Measurements from ENCODE around the gene REG1A. TPM values are rescaled to one million over a fixed set of nuclear protein-coding genes. Genes with fewer than 3 reads are reported as not detected.

REG1A gene
- total and polyA plus RNA-seq, 2 experiments from 2014 or later: 0.53 TPM; not detected in 1

- no peak overlapping the region for H3K4me3 ChIP-seq
- DNase-seq (ENCODE audit: low spot score): no peak
- H3K4me2 ChIP-seq: no peak overlapping the region
- no peaks in the 10 kb centered on the region for H3K4me1 ChIP-seq (ENCODE audit: insufficient read depth)
- no peaks in the 10 kb centered on the region for H3K27me3 ChIP-seq
- 21% methylated on average over 2 of the region's 2 CpGs for WGBS (ENCODE audit: low lambda C conversion rate, missing lambda C conversion rate)
- no peaks in the 10 kb centered on the region for H3K9me3 ChIP-seq (ENCODE audit: low read depth)
- TF ChIP-seq EZH2phosphoT487 (IDR thresholded peaks at IDR 0.05; ENCODE audit: low read depth, severe bottlenecking, unreplicated experiment) (no peak), CTCF (IDR thresholded peaks at IDR 0.05; ENCODE audit: poor library complexity) (no peak), EZH2 (IDR thresholded peaks at IDR 0.05; ENCODE audit: borderline replicate concordance) (no peak)
- no peaks in the 10 kb centered on the region for H3K79me2 ChIP-seq
- H3K9me2 ChIP-seq (replicated peaks; ENCODE audit: insufficient read depth): no peaks in the 10 kb centered on the region
- H4K20me1 ChIP-seq (ENCODE audit: insufficient read depth, poor library complexity, severe bottlenecking): no peaks in the 10 kb centered on the region
- H3K27ac ChIP-seq: no peak overlapping the region
- no peak overlapping the region for H2AFZ ChIP-seq
- H3K36me3 ChIP-seq (replicated peaks; ENCODE audit: insufficient read depth, low read depth): no peaks in the 10 kb centered on the region
Measured at GRCh38 chr2:79162132-79162531, 41.8 kb downstream of the REG1A start.

GRCh38 chr2:79162801-79163200 lies 42.5 kb downstream of the REG1A start:
- no peaks in the 10 kb centered on the region for H3K9me3 ChIP-seq (ENCODE audit: low read depth)
- no peaks in the 10 kb centered on the region for H4K20me1 ChIP-seq (ENCODE audit: insufficient read depth, poor library complexity, severe bottlenecking)
- H2AFZ ChIP-seq: no peak overlapping the region
- H3K4me2 ChIP-seq: no peak overlapping the region
- no peak overlapping the region for H3K4me3 ChIP-seq
- no peak for DNase-seq (ENCODE audit: low spot score)
- no peaks in the 10 kb centered on the region for H3K27me3 ChIP-seq
- no peaks in the 10 kb centered on the region for H3K79me2 ChIP-seq
- no peak overlapping the region for H3K27ac ChIP-seq
- no peak for TF ChIP-seq EZH2 (IDR thresholded peaks at IDR 0.05; ENCODE audit: borderline replicate concordance)
- no peak for TF ChIP-seq EZH2phosphoT487 (IDR thresholded peaks at IDR 0.05; ENCODE audit: low read depth, severe bottlenecking, unreplicated experiment)
- TF ChIP-seq CTCF (IDR thresholded peaks at IDR 0.05; ENCODE audit: poor library complexity): no peak
- no peaks in the 10 kb centered on the region for H3K4me1 ChIP-seq (ENCODE audit: insufficient read depth)
- no peaks in the 10 kb centered on the region for H3K36me3 ChIP-seq (replicated peaks; ENCODE audit: insufficient read depth, low read depth)
- H3K9me2 ChIP-seq (replicated peaks; ENCODE audit: insufficient read depth): no peaks in the 10 kb centered on the region
- WGBS (ENCODE audit: low lambda C conversion rate, missing lambda C conversion rate): 100% methylated on average over 1 of the region's 1 CpG

GRCh38 chr2:79171348-79171958 lies 51.2 kb downstream of the REG1A start:
- Histone ChIP-seq H3K4me1 (ENCODE audit: insufficient read depth) (peaks cover 5% of the 10 kb centered on the region), H3K36me3 (replicated peaks; ENCODE audit: insufficient read depth, low read depth) (no peaks in the 10 kb centered on the region)

More at GRCh38 chr2:79171348-79171958, 51.2 kb downstream of the REG1A start:
- no peak overlapping the region for H3K4me3 ChIP-seq
- H3K79me2 ChIP-seq: no peaks in the 10 kb centered on the region
- no peaks in the 10 kb centered on the region for H4K20me1 ChIP-seq (ENCODE audit: insufficient read depth, poor library complexity, severe bottlenecking)
- no peaks in the 10 kb centered on the region for H3K9me3 ChIP-seq (ENCODE audit: low read depth)
- no peak overlapping the region for H3K27ac ChIP-seq
- no peak overlapping the region for H3K4me2 ChIP-seq
- TF ChIP-seq EZH2phosphoT487 (IDR thresholded peaks at IDR 0.05; ENCODE audit: low read depth, severe bottlenecking, unreplicated experiment) (no peak), EZH2 (IDR thresholded peaks at IDR 0.05; ENCODE audit: borderline replicate concordance) (no peak), CTCF (IDR thresholded peaks at IDR 0.05; ENCODE audit: poor library complexity) (no peak)
- 82% methylated on average over 2 of the region's 2 CpGs for WGBS (ENCODE audit: low lambda C conversion rate, missing lambda C conversion rate)
- H3K9me2 ChIP-seq (replicated peaks; ENCODE audit: insufficient read depth): no peaks in the 10 kb centered on the region
- no peak for DNase-seq (ENCODE audit: low spot score)
- H2AFZ ChIP-seq: no peak overlapping the region
- H3K27me3 ChIP-seq: no peaks in the 10 kb centered on the region

Other genes with a start within 250 kb of the REG1A start
- 0.30 TPM in 1 of 2 replicates, not detected in the other for gene REG3G, start 94.8 kb upstream of the REG1A start, total RNA-seq
- gene REG3G, start 94.8 kb upstream of the REG1A start, polyA plus RNA-seq: 1.3 and 2.3 TPM in 2 replicates
- not detected in 2 replicates for gene REG1B, start 32.5 kb upstream of the REG1A start, total RNA-seq
- not detected in 2 replicates for gene REG1B, start 32.5 kb upstream of the REG1A start, polyA plus RNA-seq
- gene REG3A, start 39.3 kb downstream of the REG1A start, total RNA-seq: 1.2 and 1.6 TPM in 2 replicates
- gene REG3A, start 39.3 kb downstream of the REG1A start, polyA plus RNA-seq: 0.27 and 1.4 TPM in 2 replicates